Ascending aorta (tissue), 2 donors: ENCODE measurements around the gene PPARG. TPM values are rescaled to one million over a fixed set of nuclear protein-coding genes. Genes with fewer than 3 reads are reported as not detected.

Experiments used
- DNase-seq, 2 donors: peaks; one replicate each; pipeline ENCODE4 v3.0.0-alpha.2; 2019; ENCODE audit warnings: low spot score in 2 of 2
- H3K27ac ChIP-seq, 2 donors: fragments of 200-600 bp; sonication (generic); one replicate each; pipeline ENCODE4 v1.5.1; 2016 to 2017; ENCODE audit warnings: mild to moderate bottlenecking in 1 of 2
- H3K27me3 ChIP-seq: fragments of 200-600 bp; sonication (generic); one replicate; pipeline ENCODE4 v1.5.1; 2017
- H3K36me3 ChIP-seq, 2 donors: fragments of 200-600 bp; sonication (generic); one replicate each; pipeline ENCODE4 v1.5.1; 2016
- H3K4me1 ChIP-seq, 2 donors: fragments of 200-600 bp; sonication (generic); one replicate each; pipeline ENCODE4 v1.5.1; 2016 to 2017; ENCODE audit warnings: mild to moderate bottlenecking in 1 of 2
- H3K4me3 ChIP-seq, 2 donors: fragments of 200-600 bp; sonication (generic); one replicate each; pipeline ENCODE4 v1.5.1; 2016 to 2017; ENCODE audit warnings: mild to moderate bottlenecking in 1 of 2
- H3K9me3 ChIP-seq, 2 donors: fragments of 200-600 bp; sonication (generic); one replicate each; pipeline ENCODE4 v1.5.1; 2016
- CTCF ChIP-seq, 3 experiments: fragments of 200-600 bp in 2 of 3; fragments of 450-650 bp in 1 of 3; sonication (generic) in 2 of 3; IDR thresholded peaks; one replicate each; pipeline ENCODE4 v1.5.1; 2016 to 2019; ENCODE audit warnings: antibody characterized with exemption in 3 of 3, mild to moderate bottlenecking in 1 of 3, moderate library complexity in 1 of 3
- intact Hi-C: fragments of 100-400 bp; cut with DNase I; formaldehyde crosslinking; loops from one replicate; pipeline ENCODE4 v1.15.1; 2023
- total RNA-seq: library from RNA; depleted of rRNA; stranded (reverse); fragments of >200 nt; gene quantifications from one replicate; pipeline ENCODE4 v1.1.0, GENCODE V29; 2016

Gene PPARG
- total RNA-seq, 1 donor from 2014 or later: 23.5 TPM

- no peak for DNase-seq
- H3K27ac ChIP-seq: no peak overlapping the region
- H3K4me1 ChIP-seq: no peaks in the 10 kb centered on the region
- no peaks in the 10 kb centered on the region for H3K9me3 ChIP-seq
- intact Hi-C loops: no loop called here
- no peak for TF ChIP-seq CTCF (IDR thresholded peaks at IDR 0.05)
- H3K4me3 ChIP-seq: no peak overlapping the region
- H3K36me3 ChIP-seq: no peaks in the 10 kb centered on the region
- H3K27me3 ChIP-seq: no peaks in the 10 kb centered on the region
Observed at GRCh38 chr3:12462159-12462947, 173.5 kb downstream of the PPARG start.

GRCh38 chr3:12463686-12464085 lies 174.8 kb downstream of the PPARG start:
- intact Hi-C loops: no loop called here

GRCh38 chr3:12464181-12464580 lies 175.3 kb downstream of the PPARG start:
- Histone ChIP-seq H3K27me3 (no peaks in the 10 kb centered on the region), H3K4me1 (no peaks in the 10 kb centered on the region), H3K27ac (no peak overlapping the region), H3K4me3 (no peak overlapping the region), H3K9me3 (no peaks in the 10 kb centered on the region), H3K36me3 (no peaks in the 10 kb centered on the region)
- intact Hi-C loops: no loop called here
- TF ChIP-seq CTCF (IDR thresholded peaks at IDR 0.05): no peak
- no peak for DNase-seq

More at GRCh38 chr3:12463686-12464085, 174.8 kb downstream of the PPARG start:
- Histone ChIP-seq H3K36me3 (no peaks in the 10 kb centered on the region), H3K27ac (no peak overlapping the region), H3K4me3 (no peak overlapping the region), H3K9me3 (no peaks in the 10 kb centered on the region), H3K4me1 (no peaks in the 10 kb centered on the region), H3K27me3 (no peaks in the 10 kb centered on the region)
- DNase-seq: no peak
- no peak for TF ChIP-seq CTCF (IDR thresholded peaks at IDR 0.05)

GRCh38 chr3:12465151-12465835 lies 176.4 kb downstream of the PPARG start:
- DNase-seq: no peak
- Histone ChIP-seq H3K9me3 (no peaks in the 10 kb centered on the region), H3K4me1 (no peaks in the 10 kb centered on the region), H3K36me3 (no peaks in the 10 kb centered on the region), H3K27ac (no peak overlapping the region), H3K4me3 (no peak overlapping the region), H3K27me3 (no peaks in the 10 kb centered on the region)
- intact Hi-C loops: no loop called here
- no peak for TF ChIP-seq CTCF (IDR thresholded peaks at IDR 0.05)

GRCh38 chr3:12465836-12466225 lies 177.0 kb downstream of the PPARG start:
- no peak for TF ChIP-seq CTCF (IDR thresholded peaks at IDR 0.05)
- no peaks in the 10 kb centered on the region for H3K4me1 ChIP-seq
- no peaks in the 10 kb centered on the region for H3K9me3 ChIP-seq
- H3K27ac ChIP-seq: no peak overlapping the region
- no peak overlapping the region for H3K4me3 ChIP-seq
- no peaks in the 10 kb centered on the region for H3K36me3 ChIP-seq
- intact Hi-C loops: no loop called here
- no peaks in the 10 kb centered on the region for H3K27me3 ChIP-seq
- no peak for DNase-seq
